Astrocyte (in vitro differentiated cells and primary cell): Measurements from ENCODE around the gene DNLZ.

Experiments used
- CTCF ChIP-seq: IDR thresholded peaks from 2 replicates; pipeline ENCODE4 v1.5.1; 2011; ENCODE audit warnings: low read depth, mild to moderate bottlenecking, inconsistent platforms, low read length, moderate library complexity; ENCODE audit not compliant: insufficient read depth
- EZH2 ChIP-seq: IDR thresholded peaks from 2 replicates; pipeline ENCODE4 v1.6.1; 2012; ENCODE audit warnings: mild to moderate bottlenecking, low read length, inconsistent platforms; ENCODE audit not compliant: insufficient read depth

- TF ChIP-seq CTCF (no peak), EZH2 (no peak)
Observed at GRCh38 chr9:136383436-136383835, 19.9 kb upstream of the DNLZ start.
